IMR-90 (cell line): Measurements from ENCODE around the gene STAT6.

ENCODE experiments used
- BHLHE40 ChIP-seq: fragments of 150-350 bp; IDR thresholded peaks from 2 replicates; pipeline ENCODE4 v1.6.1; 2016; ENCODE audit warnings: mild to moderate bottlenecking, low read depth, low read length
- CEBPB ChIP-seq: IDR thresholded peaks from 2 replicates; pipeline ENCODE4 v1.6.1; 2012; ENCODE audit warnings: low read depth, low read length, improper control_type of control experiment
- FOS ChIP-seq: fragments of 150-350 bp; IDR thresholded peaks from 2 replicates; pipeline ENCODE4 v1.6.1; 2016; ENCODE audit warnings: low read depth, low read length
- MAFK ChIP-seq: IDR thresholded peaks from 2 replicates; pipeline ENCODE4 v1.6.1; 2012; ENCODE audit warnings: low read depth, low read length, improper control_type of control experiment
- MAZ ChIP-seq: IDR thresholded peaks from 2 replicates; pipeline ENCODE4 v1.6.1; 2012; ENCODE audit warnings: low read depth, mild to moderate bottlenecking, low read length, improper control_type of control experiment, moderate library complexity, borderline replicate concordance
- MXI1 ChIP-seq: IDR thresholded peaks from 2 replicates; pipeline ENCODE4 v1.6.1; 2012; ENCODE audit warnings: low read depth, mild to moderate bottlenecking, low read length, moderate library complexity, borderline replicate concordance
- POLR2A ChIP-seq: IDR thresholded peaks from 2 replicates; pipeline ENCODE4 v1.6.1; 2012; ENCODE audit warnings: mild to moderate bottlenecking, low read depth, low read length
- RAD21 ChIP-seq: IDR thresholded peaks from 2 replicates; pipeline ENCODE4 v1.6.1; 2012; ENCODE audit warnings: low read length, improper control_type of control experiment
- RFX5 ChIP-seq: IDR thresholded peaks from 2 replicates; pipeline ENCODE4 v1.8.0; 2012; ENCODE audit warnings: low read depth, mild to moderate bottlenecking, low read length, moderate library complexity
- SMC3 ChIP-seq: fragments of 150-350 bp; IDR thresholded peaks from 2 replicates; pipeline ENCODE4 v1.6.1; 2016; ENCODE audit warnings: low read depth, mild to moderate bottlenecking, antibody characterized with exemption, low read length, moderate library complexity
- TF ChIP-seq, protein P1 (sequence below): fragments of 150-350 bp; IDR thresholded peaks from 2 replicates; pipeline ENCODE4 v1.6.1; 2017; ENCODE audit warnings: mild to moderate bottlenecking, antibody characterized with exemption, low read length, low read depth
- TF ChIP-seq, protein P2 (sequence below): conservative IDR thresholded peaks from 2 replicates; pipeline ENCODE4 v1.5.1; 2012; ENCODE audit warnings: mild to moderate bottlenecking, low read depth, low read length, improper control_type of control experiment
- TF ChIP-seq, protein P3 (sequence below): fragments of 150-350 bp; IDR thresholded peaks from 2 replicates; pipeline ENCODE4 v1.6.1; 2016; ENCODE audit warnings: low read depth, mild to moderate bottlenecking, low read length, moderate library complexity, borderline replicate concordance

DNA sequence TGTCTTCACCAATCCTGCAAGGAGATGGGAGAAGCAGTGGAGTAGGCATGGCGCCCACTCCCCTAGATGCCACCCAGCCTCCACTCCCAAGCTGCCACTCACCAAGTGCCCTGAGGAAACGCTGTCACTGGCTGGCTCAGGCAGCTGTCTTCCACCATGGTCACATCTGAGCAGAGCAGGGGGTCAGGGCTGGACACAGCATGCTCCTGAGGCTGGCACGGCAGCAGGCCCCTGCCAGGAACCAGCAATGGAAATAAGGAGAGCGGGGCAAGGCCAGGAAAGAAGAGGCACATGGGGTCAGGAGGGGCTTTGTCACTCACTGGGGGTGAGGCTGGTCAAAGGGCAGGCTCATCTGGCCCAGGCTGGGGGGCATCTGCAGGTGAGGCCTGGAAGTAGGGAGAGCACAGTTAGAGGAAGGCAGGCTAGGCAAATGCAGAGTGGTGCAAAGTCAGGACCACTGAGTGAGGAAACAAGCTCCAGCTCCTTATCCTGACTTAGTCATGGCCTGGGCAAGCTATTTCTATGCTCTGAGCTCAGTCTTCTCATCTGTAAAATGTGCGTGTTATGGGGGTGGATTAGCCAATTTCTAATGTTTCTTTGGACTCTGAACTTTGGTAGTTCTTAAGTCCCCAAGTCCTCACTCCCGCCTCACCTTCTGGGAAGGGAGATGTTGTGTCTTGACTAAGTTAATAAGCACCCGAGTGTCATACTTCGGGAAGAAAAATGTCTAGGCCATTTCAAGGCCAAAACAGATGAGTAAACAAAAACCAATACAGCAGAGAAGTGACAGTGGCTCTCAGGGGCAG is 14.2 kb downstream of the STAT6 start:
- TF ChIP-seq, protein P1, sequence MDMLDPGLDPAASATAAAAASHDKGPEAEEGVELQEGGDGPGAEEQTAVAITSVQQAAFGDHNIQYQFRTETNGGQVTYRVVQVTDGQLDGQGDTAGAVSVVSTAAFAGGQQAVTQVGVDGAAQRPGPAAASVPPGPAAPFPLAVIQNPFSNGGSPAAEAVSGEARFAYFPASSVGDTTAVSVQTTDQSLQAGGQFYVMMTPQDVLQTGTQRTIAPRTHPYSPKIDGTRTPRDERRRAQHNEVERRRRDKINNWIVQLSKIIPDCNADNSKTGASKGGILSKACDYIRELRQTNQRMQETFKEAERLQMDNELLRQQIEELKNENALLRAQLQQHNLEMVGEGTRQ, result no peak
- no peak for TF ChIP-seq CEBPB
- TF ChIP-seq POLR2A, result no peak; the same call in 1 of the 2 replicates
- TF ChIP-seq, protein P2, sequence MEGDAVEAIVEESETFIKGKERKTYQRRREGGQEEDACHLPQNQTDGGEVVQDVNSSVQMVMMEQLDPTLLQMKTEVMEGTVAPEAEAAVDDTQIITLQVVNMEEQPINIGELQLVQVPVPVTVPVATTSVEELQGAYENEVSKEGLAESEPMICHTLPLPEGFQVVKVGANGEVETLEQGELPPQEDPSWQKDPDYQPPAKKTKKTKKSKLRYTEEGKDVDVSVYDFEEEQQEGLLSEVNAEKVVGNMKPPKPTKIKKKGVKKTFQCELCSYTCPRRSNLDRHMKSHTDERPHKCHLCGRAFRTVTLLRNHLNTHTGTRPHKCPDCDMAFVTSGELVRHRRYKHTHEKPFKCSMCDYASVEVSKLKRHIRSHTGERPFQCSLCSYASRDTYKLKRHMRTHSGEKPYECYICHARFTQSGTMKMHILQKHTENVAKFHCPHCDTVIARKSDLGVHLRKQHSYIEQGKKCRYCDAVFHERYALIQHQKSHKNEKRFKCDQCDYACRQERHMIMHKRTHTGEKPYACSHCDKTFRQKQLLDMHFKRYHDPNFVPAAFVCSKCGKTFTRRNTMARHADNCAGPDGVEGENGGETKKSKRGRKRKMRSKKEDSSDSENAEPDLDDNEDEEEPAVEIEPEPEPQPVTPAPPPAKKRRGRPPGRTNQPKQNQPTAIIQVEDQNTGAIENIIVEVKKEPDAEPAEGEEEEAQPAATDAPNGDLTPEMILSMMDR, result no peak
- no peak for TF ChIP-seq SMC3
- TF ChIP-seq RFX5, result no peak
- TF ChIP-seq FOS, result no peak
- TF ChIP-seq MXI1, result no peak
- TF ChIP-seq BHLHE40, result no peak
- TF ChIP-seq, protein P3, sequence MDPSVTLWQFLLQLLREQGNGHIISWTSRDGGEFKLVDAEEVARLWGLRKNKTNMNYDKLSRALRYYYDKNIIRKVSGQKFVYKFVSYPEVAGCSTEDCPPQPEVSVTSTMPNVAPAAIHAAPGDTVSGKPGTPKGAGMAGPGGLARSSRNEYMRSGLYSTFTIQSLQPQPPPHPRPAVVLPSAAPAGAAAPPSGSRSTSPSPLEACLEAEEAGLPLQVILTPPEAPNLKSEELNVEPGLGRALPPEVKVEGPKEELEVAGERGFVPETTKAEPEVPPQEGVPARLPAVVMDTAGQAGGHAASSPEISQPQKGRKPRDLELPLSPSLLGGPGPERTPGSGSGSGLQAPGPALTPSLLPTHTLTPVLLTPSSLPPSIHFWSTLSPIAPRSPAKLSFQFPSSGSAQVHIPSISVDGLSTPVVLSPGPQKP, result no peak
- no peak for TF ChIP-seq RAD21
- TF ChIP-seq MAFK, result no peak
- no peak for TF ChIP-seq MAZ
